HepG2 (cell line): ENCODE measurements around the gene SBNO2. TPM values are rescaled to one million over a fixed set of nuclear protein-coding genes. Genes with fewer than 3 reads are reported as not detected.

Experiments used
- GABPA ChIP-seq, 2 experiments: IDR thresholded peaks; 2 replicates each; pipeline ENCODE4 v1.6.1; 2011 to 2016; ENCODE audit warnings: low read depth in 2 of 2, low read length in 1 of 2, missing biosample characterization in 1 of 2, missing genetic modification characterization in 1 of 2
- PAF1 ChIP-seq: IDR thresholded peaks from 2 replicates; pipeline ENCODE4 v1.6.1; 2016; ENCODE audit warnings: missing genetic modification reagents, missing compliant biosample characterization
- PITX1 ChIP-seq: sonication (generic); formaldehyde crosslinking; IDR thresholded peaks from 2 replicates; pipeline ENCODE4 v1.5.1; 2020; ENCODE audit warnings: mild to moderate bottlenecking, missing genetic modification reagents
- SAFB2 ChIP-seq: sonication (generic); formaldehyde crosslinking; IDR thresholded peaks from 2 replicates; pipeline ENCODE4 v1.5.1; 2020; ENCODE audit warnings: missing genetic modification reagents, low read depth, mild to moderate bottlenecking, borderline replicate concordance
- SETDB1 ChIP-seq: sonication (generic); formaldehyde crosslinking; IDR thresholded peaks from 2 replicates; pipeline ENCODE4 v1.5.1; 2020; ENCODE audit warnings: missing genetic modification reagents, mild to moderate bottlenecking, borderline replicate concordance
- SIX1 ChIP-seq: sonication (generic); formaldehyde crosslinking; IDR thresholded peaks from 2 replicates; pipeline ENCODE4 v1.4.0; 2020; ENCODE audit warnings: missing genetic modification reagents, borderline replicate concordance
- ZBTB34 ChIP-seq: sonication (generic); formaldehyde crosslinking; IDR thresholded peaks from 2 replicates; pipeline ENCODE4 v1.8.0; 2022; ENCODE audit warnings: mild to moderate bottlenecking, missing genetic modification reagents
- ZNF20 ChIP-seq: sonication (generic); formaldehyde crosslinking; IDR thresholded peaks from 2 replicates; pipeline ENCODE4 v1.4.0; 2020; ENCODE audit warnings: mild to moderate bottlenecking, moderate library complexity, missing genetic modification reagents
- polyA plus RNA-seq, 8 experiments: library from polyadenylated mRNA; depleted of rRNA in 3 of 8; stranded (reverse) in 7 of 8; unstranded in 1 of 8; fragments of >200 nt; fragmentation: Illumina TruSeq in 4 of 8; extraction: Trizol in 4 of 8; gene quantifications; 2 replicates each; pipeline versions ENCODE4 v1.2.1 to v1.2.3, GENCODE V29; 2011 to 2016; ENCODE audit warnings: low read depth in 4 of 8, missing spikeins in 1 of 8, mixed read lengths in 1 of 8; ENCODE audit not compliant: insufficient read depth in 1 of 8
- total RNA-seq, 5 experiments: library from RNA; depleted of rRNA; stranded (reverse); fragments of >200 nt; fragmentation: Illumina TruSeq; extraction: Trizol; gene quantifications; 2 replicates each; pipeline ENCODE4 v1.2.3, GENCODE V29; 2016; ENCODE audit warnings: low read depth in 1 of 5
- TF ChIP-seq, protein P1 (sequence below): sonication (generic); formaldehyde crosslinking; IDR thresholded peaks from one replicate; pipeline ENCODE4 v1.5.1; 2020; ENCODE audit warnings: mild to moderate bottlenecking, missing genetic modification reagents; ENCODE audit errors: not compliant biosample characterization
- TF ChIP-seq, protein P2 (sequence below): sonication (generic); formaldehyde crosslinking; IDR thresholded peaks from 2 replicates; pipeline ENCODE4 v1.9.0; 2021; ENCODE audit warnings: missing genetic modification reagents, mild to moderate bottlenecking, borderline replicate concordance
- TF ChIP-seq, protein P3 (sequence below): IDR thresholded peaks from 2 replicates; pipeline ENCODE4 v1.6.1; 2016; ENCODE audit warnings: low read depth
- TF ChIP-seq, protein P4 (sequence below): sonication (generic); formaldehyde crosslinking; IDR thresholded peaks from 2 replicates; pipeline ENCODE4 v1.5.0; 2020; ENCODE audit warnings: missing genetic modification reagents

Gene SBNO2
- total and polyA plus RNA-seq, 2 of the 13 experiments (the other 11 are each of a cell fraction or from before 2014, with no cell fraction given) = 8.6 to 10.4 TPM

DNA sequence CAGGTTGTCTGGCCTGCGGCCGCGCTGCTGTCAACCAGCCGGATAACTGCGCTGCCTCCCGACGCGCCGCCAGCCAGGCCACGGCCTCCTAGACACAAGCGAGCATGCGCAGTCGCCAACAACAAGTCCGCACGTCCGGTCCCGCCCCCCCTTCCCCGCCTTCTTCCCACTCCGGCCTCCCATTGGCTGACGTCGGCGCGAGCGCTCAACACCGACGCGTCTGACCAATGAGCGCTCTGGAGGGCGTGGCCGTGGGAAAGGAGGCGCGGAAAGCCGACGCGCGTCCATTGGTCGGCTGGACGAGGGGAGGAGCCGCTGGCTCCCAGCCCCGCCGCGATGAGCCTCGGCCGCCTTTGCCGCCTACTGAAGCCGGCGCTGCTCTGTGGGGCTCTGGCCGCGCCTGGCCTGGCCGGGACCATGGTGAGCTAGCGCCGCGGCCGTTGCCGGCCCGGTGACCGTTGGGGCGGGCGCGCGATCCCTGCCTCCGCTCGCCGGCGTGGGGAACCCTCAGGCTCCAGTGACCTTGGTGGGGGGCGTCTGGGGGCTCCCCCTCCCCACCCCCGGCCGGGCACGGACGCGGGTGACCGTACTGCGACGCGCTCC, 70.3 kb downstream of the SBNO2 start, which contains the start of gene GPX4 (continued):
- TF ChIP-seq, protein P1, sequence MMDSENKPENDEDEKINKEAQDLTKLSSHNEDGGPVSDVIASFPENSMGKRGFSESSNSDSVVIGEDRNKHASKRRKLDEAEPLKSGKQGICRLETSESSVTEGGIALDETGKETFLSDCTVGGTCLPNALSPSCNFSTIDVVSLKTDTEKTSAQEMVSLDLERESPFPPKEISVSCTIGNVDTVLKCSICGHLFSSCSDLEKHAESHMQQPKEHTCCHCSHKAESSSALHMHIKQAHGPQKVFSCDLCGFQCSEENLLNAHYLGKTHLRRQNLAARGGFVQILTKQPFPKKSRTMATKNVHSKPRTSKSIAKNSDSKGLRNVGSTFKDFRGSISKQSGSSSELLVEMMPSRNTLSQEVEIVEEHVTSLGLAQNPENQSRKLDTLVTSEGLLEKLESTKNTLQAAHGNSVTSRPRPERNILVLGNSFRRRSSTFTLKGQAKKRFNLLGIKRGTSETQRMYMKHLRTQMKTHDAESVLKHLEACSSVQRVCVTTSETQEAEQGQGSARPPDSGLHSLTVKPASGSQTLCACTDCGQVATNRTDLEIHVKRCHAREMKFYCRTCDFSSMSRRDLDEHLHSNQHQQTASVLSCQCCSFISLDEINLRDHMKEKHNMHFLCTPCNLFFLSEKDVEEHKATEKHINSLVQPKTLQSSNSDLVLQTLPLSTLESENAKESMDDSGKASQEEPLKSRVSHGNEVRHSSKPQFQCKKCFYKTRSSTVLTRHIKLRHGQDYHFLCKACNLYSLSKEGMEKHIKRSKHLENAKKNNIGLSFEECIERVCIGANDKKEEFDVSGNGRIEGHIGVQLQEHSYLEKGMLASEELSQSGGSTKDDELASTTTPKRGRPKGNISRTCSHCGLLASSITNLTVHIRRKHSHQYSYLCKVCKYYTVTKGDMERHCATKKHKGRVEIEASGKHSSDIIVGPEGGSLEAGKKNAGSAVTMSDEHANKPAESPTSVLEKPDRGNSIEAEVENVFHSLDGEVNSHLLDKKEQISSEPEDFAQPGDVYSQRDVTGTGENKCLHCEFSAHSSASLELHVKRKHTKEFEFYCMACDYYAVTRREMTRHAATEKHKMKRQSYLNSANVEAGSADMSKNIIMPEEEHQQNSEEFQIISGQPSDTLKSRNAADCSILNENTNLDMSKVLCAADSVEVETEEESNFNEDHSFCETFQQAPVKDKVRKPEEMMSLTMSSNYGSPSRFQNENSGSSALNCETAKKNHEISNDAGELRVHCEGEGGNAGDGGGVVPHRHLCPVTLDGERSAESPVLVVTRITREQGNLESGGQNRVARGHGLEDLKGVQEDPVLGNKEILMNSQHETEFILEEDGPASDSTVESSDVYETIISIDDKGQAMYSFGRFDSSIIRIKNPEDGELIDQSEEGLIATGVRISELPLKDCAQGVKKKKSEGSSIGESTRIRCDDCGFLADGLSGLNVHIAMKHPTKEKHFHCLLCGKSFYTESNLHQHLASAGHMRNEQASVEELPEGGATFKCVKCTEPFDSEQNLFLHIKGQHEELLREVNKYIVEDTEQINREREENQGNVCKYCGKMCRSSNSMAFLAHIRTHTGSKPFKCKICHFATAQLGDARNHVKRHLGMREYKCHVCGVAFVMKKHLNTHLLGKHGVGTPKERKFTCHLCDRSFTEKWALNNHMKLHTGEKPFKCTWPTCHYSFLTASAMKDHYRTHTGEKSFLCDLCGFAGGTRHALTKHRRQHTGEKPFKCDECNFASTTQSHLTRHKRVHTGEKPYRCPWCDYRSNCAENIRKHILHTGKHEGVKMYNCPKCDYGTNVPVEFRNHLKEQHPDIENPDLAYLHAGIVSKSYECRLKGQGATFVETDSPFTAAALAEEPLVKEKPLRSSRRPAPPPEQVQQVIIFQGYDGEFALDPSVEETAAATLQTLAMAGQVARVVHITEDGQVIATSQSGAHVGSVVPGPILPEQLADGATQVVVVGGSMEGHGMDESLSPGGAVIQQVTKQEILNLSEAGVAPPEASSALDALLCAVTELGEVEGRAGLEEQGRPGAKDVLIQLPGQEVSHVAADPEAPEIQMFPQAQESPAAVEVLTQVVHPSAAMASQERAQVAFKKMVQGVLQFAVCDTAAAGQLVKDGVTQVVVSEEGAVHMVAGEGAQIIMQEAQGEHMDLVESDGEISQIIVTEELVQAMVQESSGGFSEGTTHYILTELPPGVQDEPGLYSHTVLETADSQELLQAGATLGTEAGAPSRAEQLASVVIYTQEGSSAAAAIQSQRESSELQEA = peak; percentile 63
- TF ChIP-seq GABPA (IDR thresholded peaks at IDR 0.05; ENCODE audit: low read depth, low read length) (no peak), GABPA (CRISPR knock-in tag; IDR thresholded peaks at IDR 0.05; ENCODE audit: low read depth) (peak; percentile 68), ZBTB34 (no peak), SAFB2 (CRISPR knock-in tag) (peak; percentile 44; the same call in 1 of the 2 replicates), SIX1 (CRISPR knock-in tag) (no peak), PITX1 (CRISPR knock-in tag) (no peak; the same call in 1 of the 2 replicates), SETDB1 (no peak), PAF1 (CRISPR knock-in tag) (no peak), ZNF20 (CRISPR knock-in tag) (no peak)
- TF ChIP-seq, protein P2, sequence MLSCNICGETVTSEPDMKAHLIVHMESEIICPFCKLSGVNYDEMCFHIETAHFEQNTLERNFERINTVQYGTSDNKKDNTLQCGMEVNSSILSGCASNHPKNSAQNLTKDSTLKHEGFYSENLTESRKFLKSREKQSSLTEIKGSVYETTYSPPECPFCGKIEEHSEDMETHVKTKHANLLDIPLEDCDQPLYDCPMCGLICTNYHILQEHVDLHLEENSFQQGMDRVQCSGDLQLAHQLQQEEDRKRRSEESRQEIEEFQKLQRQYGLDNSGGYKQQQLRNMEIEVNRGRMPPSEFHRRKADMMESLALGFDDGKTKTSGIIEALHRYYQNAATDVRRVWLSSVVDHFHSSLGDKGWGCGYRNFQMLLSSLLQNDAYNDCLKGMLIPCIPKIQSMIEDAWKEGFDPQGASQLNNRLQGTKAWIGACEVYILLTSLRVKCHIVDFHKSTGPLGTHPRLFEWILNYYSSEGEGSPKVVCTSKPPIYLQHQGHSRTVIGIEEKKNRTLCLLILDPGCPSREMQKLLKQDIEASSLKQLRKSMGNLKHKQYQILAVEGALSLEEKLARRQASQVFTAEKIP (CRISPR knock-in tag) = no peak
- TF ChIP-seq, protein P3, sequence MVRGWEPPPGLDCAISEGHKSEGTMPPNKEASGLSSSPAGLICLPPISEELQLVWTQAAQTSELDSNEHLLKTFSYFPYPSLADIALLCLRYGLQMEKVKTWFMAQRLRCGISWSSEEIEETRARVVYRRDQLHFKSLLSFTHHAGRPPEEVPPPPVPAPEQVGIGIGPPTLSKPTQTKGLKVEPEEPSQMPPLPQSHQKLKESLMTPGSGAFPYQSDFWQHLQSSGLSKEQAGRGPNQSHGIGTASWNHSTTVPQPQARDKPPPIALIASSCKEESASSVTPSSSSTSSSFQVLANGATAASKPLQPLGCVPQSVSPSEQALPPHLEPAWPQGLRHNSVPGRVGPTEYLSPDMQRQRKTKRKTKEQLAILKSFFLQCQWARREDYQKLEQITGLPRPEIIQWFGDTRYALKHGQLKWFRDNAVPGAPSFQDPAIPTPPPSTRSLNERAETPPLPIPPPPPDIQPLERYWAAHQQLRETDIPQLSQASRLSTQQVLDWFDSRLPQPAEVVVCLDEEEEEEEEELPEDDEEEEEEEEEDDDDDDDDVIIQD = no peak
- TF ChIP-seq, protein P4, sequence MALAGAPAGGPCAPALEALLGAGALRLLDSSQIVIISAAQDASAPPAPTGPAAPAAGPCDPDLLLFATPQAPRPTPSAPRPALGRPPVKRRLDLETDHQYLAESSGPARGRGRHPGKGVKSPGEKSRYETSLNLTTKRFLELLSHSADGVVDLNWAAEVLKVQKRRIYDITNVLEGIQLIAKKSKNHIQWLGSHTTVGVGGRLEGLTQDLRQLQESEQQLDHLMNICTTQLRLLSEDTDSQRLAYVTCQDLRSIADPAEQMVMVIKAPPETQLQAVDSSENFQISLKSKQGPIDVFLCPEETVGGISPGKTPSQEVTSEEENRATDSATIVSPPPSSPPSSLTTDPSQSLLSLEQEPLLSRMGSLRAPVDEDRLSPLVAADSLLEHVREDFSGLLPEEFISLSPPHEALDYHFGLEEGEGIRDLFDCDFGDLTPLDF (CRISPR knock-in tag) = no peak; the same call in 1 of the 2 replicates
